K562 (cell line): ENCODE measurements around the gene CDC26. TPM values are rescaled to one million over a fixed set of nuclear protein-coding genes. Genes with fewer than 3 reads are reported as not detected.

Source experiments
- ARHGAP35 ChIP-seq: fragments of 450-650 bp; IDR thresholded peaks from 2 replicates; pipeline ENCODE4 v1.6.1; 2018; ENCODE audit not compliant: partially characterized antibody
- ARID1B ChIP-seq: fragments of 450-650 bp; IDR thresholded peaks from 2 replicates; pipeline ENCODE4 v1.6.1; 2016; ENCODE audit warnings: antibody characterized with exemption, mild to moderate bottlenecking, inconsistent platforms
- CREB3L1 ChIP-seq: fragments of 450-650 bp; IDR thresholded peaks from 2 replicates; pipeline ENCODE4 v1.6.1; 2014; ENCODE audit warnings: low read depth, mild to moderate bottlenecking, moderate library complexity, borderline replicate concordance
- CXXC5 ChIP-seq: fragments of 250-450 bp; sonication (Bioruptor Pico); IDR thresholded peaks from 2 replicates; pipeline ENCODE4 v1.8.0; 2022; ENCODE audit warnings: inconsistent platforms, mild to moderate bottlenecking, moderate library complexity
- DIDO1 ChIP-seq: fragments of 450-650 bp; IDR thresholded peaks from 2 replicates; pipeline ENCODE4 v1.6.1; 2016; ENCODE audit warnings: low read depth, missing biosample characterization, missing genetic modification characterization
- E2F3 ChIP-seq: fragments of 250-450 bp; sonication (Bioruptor Pico); IDR thresholded peaks from 2 replicates; pipeline ENCODE4 v1.4.0; 2020; ENCODE audit warnings: mild to moderate bottlenecking
- EWSR1 ChIP-seq: fragments of 450-650 bp; IDR thresholded peaks from 2 replicates; pipeline ENCODE4 v1.6.1; 2018; ENCODE audit warnings: borderline replicate concordance, mild to moderate bottlenecking, low read depth, moderate library complexity; ENCODE audit not compliant: partially characterized antibody
- HNRNPK ChIP-seq: fragments of 200-400 bp; formaldehyde crosslinking; IDR thresholded peaks from one replicate; pipeline ENCODE4 v1.6.1; 2018; ENCODE audit warnings: mild to moderate bottlenecking, low read depth, low read length; ENCODE audit not compliant: poor library complexity, severe bottlenecking
- HNRNPL ChIP-seq: fragments of 200-400 bp; formaldehyde crosslinking; IDR thresholded peaks from 2 replicates; pipeline ENCODE4 v1.6.1; 2017; ENCODE audit warnings: low read depth, mild to moderate bottlenecking, low read length
- HNRNPUL1 ChIP-seq: fragments of 200-400 bp; formaldehyde crosslinking; IDR thresholded peaks from 2 replicates; pipeline ENCODE4 v1.6.1; 2017; ENCODE audit warnings: low read length
- IFI16 ChIP-seq: fragments of 250-450 bp; sonication (Bioruptor Pico); IDR thresholded peaks from 2 replicates; pipeline ENCODE4 v2.1.2; 2022; ENCODE audit warnings: mild to moderate bottlenecking, inconsistent platforms
- IRF2 ChIP-seq: sonication (generic); formaldehyde crosslinking; IDR thresholded peaks from 2 replicates; pipeline ENCODE4 v1.8.1; 2022; ENCODE audit warnings: mild to moderate bottlenecking, missing genetic modification reagents
- JUN ChIP-seq, 2 experiments: sonication (generic) in 1 of 2; formaldehyde crosslinking in 1 of 2; IDR thresholded peaks; 2 replicates each; pipeline versions ENCODE4 v1.6.1 to v1.8.0; 2012 to 2022; ENCODE audit warnings: borderline replicate concordance in 2 of 2, mild to moderate bottlenecking in 2 of 2, improper control_type of control experiment in 1 of 2, low read depth in 1 of 2, low read length in 1 of 2, missing genetic modification reagents in 1 of 2
- KAT8 ChIP-seq: fragments of 450-650 bp; IDR thresholded peaks from 2 replicates; pipeline ENCODE4 v1.6.1; 2016; ENCODE audit warnings: low read depth, mild to moderate bottlenecking
- KLF6 ChIP-seq: fragments of 250-450 bp; sonication (Bioruptor Pico); IDR thresholded peaks from 2 replicates; pipeline ENCODE4 v1.4.0; 2020; ENCODE audit warnings: mild to moderate bottlenecking, moderate library complexity, borderline replicate concordance
- MCM3 ChIP-seq: fragments of 450-650 bp; IDR thresholded peaks from 2 replicates; pipeline ENCODE4 v1.6.1; 2016
- MITF ChIP-seq: IDR thresholded peaks from 2 replicates; pipeline ENCODE4 v1.6.1; 2014; ENCODE audit warnings: antibody characterized with exemption
- NCOR1 ChIP-seq: fragments of 450-650 bp; IDR thresholded peaks from 2 replicates; pipeline ENCODE4 v1.6.1; 2016; ENCODE audit warnings: mild to moderate bottlenecking, moderate library complexity
- NFE2L1 ChIP-seq: fragments of 450-650 bp; IDR thresholded peaks from 2 replicates; pipeline ENCODE4 v1.6.1; 2016; ENCODE audit warnings: missing genetic modification characterization, low read depth, mild to moderate bottlenecking, missing compliant biosample characterization, moderate library complexity, borderline replicate concordance
- NFRKB ChIP-seq: fragments of 450-650 bp; IDR thresholded peaks from 2 replicates; pipeline ENCODE4 v1.6.1; 2016; ENCODE audit warnings: low read depth
- NR2F6 ChIP-seq: fragments of 450-650 bp; formaldehyde crosslinking; IDR thresholded peaks from 2 replicates; pipeline ENCODE4 v1.4.0; 2020; ENCODE audit warnings: mild to moderate bottlenecking
- RAD21 ChIP-seq, 2 experiments: fragments of 250-450 bp in 1 of 2; fragments of 450-650 bp in 1 of 2; sonication (Bioruptor Pico) in 1 of 2; formaldehyde crosslinking in 1 of 2; IDR thresholded peaks in 1 of 2; conservative IDR thresholded peaks in 1 of 2; 2 replicates each; pipeline versions ENCODE4 v1.4.0 to v1.8.0; 2020 to 2022; ENCODE audit warnings: mild to moderate bottlenecking in 2 of 2, moderate library complexity in 1 of 2
- SMARCA5 ChIP-seq: fragments of 450-650 bp; IDR thresholded peaks from 2 replicates; pipeline ENCODE4 v1.6.1; 2016
- TEAD2 ChIP-seq: fragments of 450-650 bp; IDR thresholded peaks from 2 replicates; pipeline ENCODE4 v1.6.1; 2016; ENCODE audit warnings: missing genetic modification characterization, control low read depth, missing compliant biosample characterization
- TFAM ChIP-seq: fragments of 250-450 bp; sonication (Bioruptor Pico); conservative IDR thresholded peaks from 2 replicates; pipeline ENCODE4 v1.5.0; 2021; ENCODE audit warnings: mild to moderate bottlenecking, moderate library complexity
- ZEB2 ChIP-seq: fragments of 450-650 bp; IDR thresholded peaks from 2 replicates; pipeline ENCODE4 v1.6.1; 2016
- ZNF143 ChIP-seq: sonication (generic); formaldehyde crosslinking; IDR thresholded peaks from 2 replicates; pipeline ENCODE4 v1.9.0; 2022; ENCODE audit warnings: mild to moderate bottlenecking, missing genetic modification reagents
- ZNF444 ChIP-seq: fragments of 250-450 bp; sonication (Bioruptor Pico); IDR thresholded peaks from 2 replicates; pipeline ENCODE4 v1.4.0; 2020; ENCODE audit warnings: mild to moderate bottlenecking, moderate library complexity
- ZNF445 ChIP-seq: fragments of 250-450 bp; sonication (Bioruptor Pico); IDR thresholded peaks from 2 replicates; pipeline ENCODE4 v1.4.0; 2020; ENCODE audit warnings: low read depth, mild to moderate bottlenecking, moderate library complexity
- polyA plus RNA-seq, 8 experiments: library from polyadenylated mRNA; depleted of rRNA in 4 of 8; stranded (reverse) in 5 of 8; unstranded in 3 of 8; fragments of >200 nt; fragmentation: Nextera tagmentation in 2 of 8; fragmentation: Illumina TruSeq in 1 of 8; extraction: Ambion mirVana in 2 of 8; extraction: Trizol in 1 of 8; gene quantifications; 2 replicates each; pipeline versions ENCODE4 v1.2.1 to v1.2.3, GENCODE V29; 2011 to 2014; ENCODE audit warnings: inconsistent platforms in 1 of 8, missing spikeins in 1 of 8
- total RNA-seq, 7 experiments: library from RNA; depleted of rRNA in 6 of 7; stranded (reverse); fragments of >200 nt in 6 of 7; fragmentation: Illumina TruSeq in 2 of 7; extraction: Trizol in 2 of 7; gene quantifications; 2 replicates each; pipeline versions ENCODE4 v1.2.1 to v1.2.3, GENCODE V29; 2011 to 2021; ENCODE audit warnings: low replicate concordance in 1 of 7

Gene CDC26
- total and polyA plus RNA-seq, 9 of the 15 experiments (the other 6 are each of a cell fraction or from before 2014, with no cell fraction given), result 33.0 to 147 (median 60.0) TPM

GRCh38 chr9:113221800-113222481 lies 53.4 kb downstream of the CDC26 start (continued):
- no peak for TF ChIP-seq ARHGAP35
- TF ChIP-seq RAD21 (CRISPR knock-in tag; conservative IDR thresholded peaks at IDR 0.05 in 1 of 2, IDR thresholded peaks at IDR 0.05 in 1 of 2), result no peak
- no peak for TF ChIP-seq KAT8
- TF ChIP-seq MITF, result no peak
- no peak for TF ChIP-seq HNRNPK
- TF ChIP-seq JUN (IDR thresholded peaks at IDR 0.05; ENCODE audit: borderline replicate concordance, low read depth, low read length), result no peak
- no peak for TF ChIP-seq JUN (CRISPR knock-in tag; IDR thresholded peaks at IDR 0.05; ENCODE audit: borderline replicate concordance)
- no peak for TF ChIP-seq HNRNPL
- TF ChIP-seq DIDO1, result no peak
- no peak for TF ChIP-seq ZNF444 (CRISPR knock-in tag)
- no peak for TF ChIP-seq ZNF143 (CRISPR knock-in tag)
- TF ChIP-seq NFRKB, result 0 out of 2 replicates have a peak, but pooled peaks have one; percentile 6
- no peak for TF ChIP-seq CXXC5 (CRISPR knock-in tag)
- no peak for TF ChIP-seq KLF6 (CRISPR knock-in tag)
- no peak for TF ChIP-seq TFAM (CRISPR knock-in tag)
- TF ChIP-seq E2F3 (CRISPR knock-in tag), result no peak
- TF ChIP-seq ZNF445 (CRISPR knock-in tag), result no peak
- TF ChIP-seq EWSR1, result no peak
- no peak for TF ChIP-seq HNRNPUL1
- no peak for TF ChIP-seq IFI16 (CRISPR knock-in tag)
- TF ChIP-seq ARID1B, result peak; percentile 67
- no peak for TF ChIP-seq NFE2L1 (tag)
- no peak for TF ChIP-seq SMARCA5
- no peak for TF ChIP-seq ZEB2
- no peak for TF ChIP-seq MCM3
- 0 out of 2 replicates have a peak, but pooled peaks have one; percentile 34 for TF ChIP-seq NR2F6 (CRISPR knock-in tag)
- TF ChIP-seq IRF2, result no peak
- TF ChIP-seq TEAD2 (tag), result no peak
- TF ChIP-seq CREB3L1, result no peak
- TF ChIP-seq NCOR1, result peak; percentile 32; the same call in 1 of the 2 replicates
